Neural cell (in vitro differentiated cells): ENCODE measurements around the gene TPRA1. TPM values are rescaled to one million over a fixed set of nuclear protein-coding genes. Genes with fewer than 3 reads are reported as not detected.

Experiments used
- H2AFZ ChIP-seq: fragments of 200-600, 300-800 bp; sonication (generic), shearing (Covaris generic); 2 replicates; pipeline ENCODE4 v1.6.0; 2014; ENCODE audit warnings: low read depth, mild to moderate bottlenecking, antibody characterized with exemption, low read length, moderate library complexity
- H3F3A ChIP-seq: fragments of 200-600 bp; shearing (Covaris generic); 2 replicates; pipeline ENCODE4 v1.6.1; 2016; ENCODE audit warnings: mild to moderate bottlenecking, moderate library complexity, mixed read lengths, antibody characterized with exemption, low read length; ENCODE audit not compliant: insufficient read depth, poor library complexity, severe bottlenecking
- H3K27ac ChIP-seq: fragments of 200-600, 300-800 bp; sonication (generic), shearing (Covaris generic); 2 replicates; pipeline ENCODE4 v1.5.1; 2014; ENCODE audit warnings: mild to moderate bottlenecking, low read length, moderate library complexity
- H3K27me3 ChIP-seq: fragments of 300-800, 200-600 bp; sonication (generic), shearing (Covaris generic); 2 replicates; pipeline ENCODE4 v1.6.0; 2014; ENCODE audit warnings: mild to moderate bottlenecking, low read depth, low read length, moderate library complexity; ENCODE audit not compliant: insufficient read depth
- H3K36me3 ChIP-seq: fragments of 300-800, 200-600 bp; sonication (generic), shearing (Covaris generic); 2 replicates; pipeline ENCODE4 v1.5.1; 2014; ENCODE audit warnings: mild to moderate bottlenecking, antibody characterized with exemption, low read length, moderate library complexity; ENCODE audit not compliant: insufficient read depth
- H3K4me2 ChIP-seq: fragments of 300-800, 200-600 bp; sonication (generic), shearing (Covaris generic); 2 replicates; pipeline ENCODE4 v1.6.0; 2014; ENCODE audit warnings: mild to moderate bottlenecking, low read length
- H3K4me3 ChIP-seq: fragments of 300-800, 200-600 bp; sonication (generic), shearing (Covaris generic); 2 replicates; pipeline ENCODE4 v1.5.1; 2014; ENCODE audit warnings: mild to moderate bottlenecking, low read length, moderate library complexity
- H3K79me2 ChIP-seq: fragments of 200-600 bp; shearing (Covaris generic); replicated peaks from 2 replicates; pipeline ENCODE4 v1.6.0; 2014; ENCODE audit warnings: mild to moderate bottlenecking, low read length, moderate library complexity; ENCODE audit not compliant: insufficient read depth
- H3K9ac ChIP-seq: fragments of 300-800, 200-600 bp; sonication (generic), shearing (Covaris generic); 2 replicates; pipeline ENCODE4 v1.6.1; 2016; ENCODE audit warnings: mild to moderate bottlenecking, low read length, mixed read lengths
- H3K9me2 ChIP-seq: fragments of 200-600 bp; shearing (Covaris generic); 2 replicates; pipeline ENCODE4 v1.6.1; 2016; ENCODE audit warnings: mild to moderate bottlenecking, low read length, mixed read lengths; ENCODE audit not compliant: insufficient read depth
- H3K9me3 ChIP-seq: fragments of 200-600, 300-800 bp; sonication (generic), shearing (Covaris generic); 2 replicates; pipeline ENCODE4 v1.6.1; 2016; ENCODE audit warnings: mild to moderate bottlenecking, mixed run types, low read length, moderate library complexity, mixed read lengths
- H4K20me1 ChIP-seq: fragments of 200-600 bp; shearing (Covaris generic); 2 replicates; pipeline ENCODE4 v1.6.1; 2016; ENCODE audit warnings: mild to moderate bottlenecking, mixed run types; ENCODE audit not compliant: insufficient read depth
- CTCF ChIP-seq: fragments of 450-650 bp; IDR thresholded peaks from 2 replicates; pipeline ENCODE4 v1.5.1; 2014; ENCODE audit warnings: antibody characterized with exemption, mild to moderate bottlenecking, moderate library complexity; ENCODE audit not compliant: poor library complexity, severe bottlenecking
- EP300 ChIP-seq: fragments of 450-650 bp; conservative IDR thresholded peaks from 2 replicates; pipeline ENCODE4 v1.6.1; 2014; ENCODE audit warnings: antibody characterized with exemption, mild to moderate bottlenecking, moderate library complexity; ENCODE audit not compliant: poor library complexity, severe bottlenecking
- EZH2 ChIP-seq: fragments of 200-600, 300-800 bp; shearing (Covaris generic), sonication (generic); IDR thresholded peaks from 2 replicates; pipeline ENCODE4 v1.6.1; 2014; ENCODE audit warnings: antibody characterized with exemption, low read length, borderline replicate concordance, mild to moderate bottlenecking; ENCODE audit not compliant: insufficient read depth, poor library complexity, severe bottlenecking
- MXI1 ChIP-seq: fragments of 450-650 bp; conservative IDR thresholded peaks from 2 replicates; pipeline ENCODE4 v1.6.1; 2014; ENCODE audit warnings: antibody characterized with exemption, mild to moderate bottlenecking; ENCODE audit not compliant: poor library complexity, severe bottlenecking
- POLR2AphosphoS5 ChIP-seq: IDR thresholded peaks from 2 replicates; pipeline ENCODE4 v1.6.1; 2012
- RAD21 ChIP-seq: fragments of 450-650 bp; conservative IDR thresholded peaks from 2 replicates; pipeline ENCODE4 v1.6.1; 2014; ENCODE audit warnings: antibody characterized with exemption, mild to moderate bottlenecking, moderate library complexity
- REST ChIP-seq: IDR thresholded peaks from 2 replicates; pipeline ENCODE4 v1.6.1; 2012; ENCODE audit warnings: borderline replicate concordance
- SMC3 ChIP-seq: fragments of 450-650 bp; conservative IDR thresholded peaks from 2 replicates; pipeline ENCODE4 v1.6.1; 2014; ENCODE audit warnings: antibody characterized with exemption, mild to moderate bottlenecking, moderate library complexity; ENCODE audit not compliant: poor library complexity
- TAF1 ChIP-seq: IDR thresholded peaks from 2 replicates; pipeline ENCODE4 v1.6.1; 2012; ENCODE audit warnings: low read depth
- polyA plus RNA-seq: library from polyadenylated mRNA; depleted of rRNA; stranded (reverse); fragments of >200 nt; gene quantifications from 2 replicates; pipeline ENCODE4 v1.2.3, GENCODE V29; 2014

Gene TPRA1
- polyA plus RNA-seq, 1 donor from 2014 or later = 26.5 TPM

- Histone ChIP-seq H3K4me2 (no peak overlapping the region), H3K4me3 (no peak overlapping the region), H3K36me3 (peaks cover 12% of the 10 kb centered on the region), H2AFZ (no peak overlapping the region), H4K20me1 (no peaks in the 10 kb centered on the region), H3K27ac (no peak overlapping the region), H3K27me3 (no peaks in the 10 kb centered on the region), H3K9ac (no peak overlapping the region), H3F3A (no peaks in the 10 kb centered on the region), H3K9me2 (no peaks in the 10 kb centered on the region), H3K79me2 (no peaks in the 10 kb centered on the region), H3K9me3 (no peaks in the 10 kb centered on the region)
- no peak for TF ChIP-seq EP300
- no peak for TF ChIP-seq REST
- TF ChIP-seq POLR2AphosphoS5 = no peak
- TF ChIP-seq RAD21 = no peak
- no peak for TF ChIP-seq TAF1
- no peak for TF ChIP-seq SMC3
- no peak for TF ChIP-seq MXI1
- no peak for TF ChIP-seq CTCF
- no peak for TF ChIP-seq EZH2
Measured at GRCh38 chr3:127573401-127573800, 17.1 kb downstream of the TPRA1 start.

- TF ChIP-seq RAD21 (no peak), SMC3 (no peak), CTCF (no peak), POLR2AphosphoS5 (no peak), REST (no peak), EP300 (no peak)
- H3K27ac ChIP-seq = no peak overlapping the region
- no peak overlapping the region for H3K9ac ChIP-seq
- no peaks in the 10 kb centered on the region for H4K20me1 ChIP-seq
- no peak overlapping the region for H2AFZ ChIP-seq
- no peaks in the 10 kb centered on the region for H3K27me3 ChIP-seq
- H3K4me2 ChIP-seq = no peak overlapping the region
- H3K9me2 ChIP-seq = no peaks in the 10 kb centered on the region
- no peak overlapping the region for H3K4me3 ChIP-seq
- H3F3A ChIP-seq = no peaks in the 10 kb centered on the region
- H3K36me3 ChIP-seq = peaks cover 12% of the 10 kb centered on the region
- no peaks in the 10 kb centered on the region for H3K79me2 ChIP-seq
- H3K9me3 ChIP-seq = no peaks in the 10 kb centered on the region
Measured at GRCh38 chr3:127572735-127573134, 17.8 kb downstream of the TPRA1 start.
